B cell (primary cell): ENCODE data around the gene ELMO1. TPM values are rescaled to one million over a fixed set of nuclear protein-coding genes. Genes with fewer than 3 reads are reported as not detected.

ENCODE experiments used
- ATAC-seq: fragments of 200-7000 bp; cut with Tn5 transposase; one replicate; pipeline ENCODE4 v1.10.0; 2021; ENCODE audit warnings: low read depth, mild to moderate bottlenecking, moderate number of reproducible peaks, moderate library complexity
- CTCF ChIA-PET: fragments of 350-600 bp; sonication (Branson Sonifier 250); formaldehyde crosslinking; loops from one replicate; lab custom pipeline; 2021; ENCODE audit warnings: antibody characterized with exemption, inconsistent platforms; lab: Charles Lee
- POLR2A ChIA-PET: fragments of 350-600 bp; sonication (Branson Sonifier 250); formaldehyde crosslinking; loops from one replicate; lab custom pipeline; 2021; ENCODE audit warnings: antibody characterized with exemption; lab: Charles Lee
- DNase-seq: peaks from one replicate; pipeline ENCODE4 v3.0.0; 2013
- H2AFZ ChIP-seq: 2 replicates; pipeline ENCODE4 v1.6.1; 2012; ENCODE audit warnings: mild to moderate bottlenecking, low read depth, low read length; ENCODE audit not compliant: insufficient read depth, poor library complexity, severe bottlenecking
- H3K27ac ChIP-seq, 2 donors: 1 replicate in 1 of 2; 2 replicates in 1 of 2; pipeline ENCODE4 v1.5.1; 2012 to 2013; ENCODE audit warnings: low read length in 2 of 2, mild to moderate bottlenecking in 2 of 2, moderate library complexity in 1 of 2
- H3K27me3 ChIP-seq, 4 experiments: fragments of 200-600 bp in 1 of 4; sonication (generic) in 1 of 4; replicated peaks in 1 of 4; 1 replicate in 2 of 4; 2 replicates in 2 of 4; pipeline versions ENCODE4 v1.6.1 to v1.7.0; 2013 to 2016; ENCODE audit warnings: low read length in 3 of 4, mild to moderate bottlenecking in 2 of 4, mixed read lengths in 1 of 4, moderate library complexity in 1 of 4; ENCODE audit not compliant: insufficient read depth in 4 of 4, control insufficient read depth in 3 of 4; ENCODE audit errors: control extremely low read depth in 1 of 4
- H3K36me3 ChIP-seq, 2 experiments: replicated peaks in 1 of 2; 1 replicate in 1 of 2; 2 replicates in 1 of 2; pipeline versions ENCODE4 v1.6.1 to v1.7.1; 2013; ENCODE audit warnings: low read length in 1 of 2; ENCODE audit not compliant: insufficient read depth in 2 of 2, control insufficient read depth in 1 of 2; ENCODE audit errors: control extremely low read depth in 1 of 2, extremely low read depth in 1 of 2
- H3K4me1 ChIP-seq, 2 donors: fragments of 200-600 bp in 1 of 2; sonication (generic) in 1 of 2; 1 replicate in 1 of 2; 2 replicates in 1 of 2; pipeline versions ENCODE4 v1.5.1 to v1.6.1; 2013 to 2017; ENCODE audit warnings: low read length in 2 of 2; ENCODE audit not compliant: control insufficient read depth in 2 of 2, insufficient read depth in 2 of 2
- H3K4me2 ChIP-seq: replicated peaks from 2 replicates; pipeline ENCODE3; 2012; ENCODE audit warnings: mild to moderate bottlenecking, low read depth, low read length; ENCODE audit not compliant: poor library complexity, severe bottlenecking
- H3K4me3 ChIP-seq, 5 experiments: fragments of 200-600 bp in 1 of 5; sonication (generic) in 1 of 5; 1 replicate in 3 of 5; 2 replicates in 2 of 5; pipeline versions ENCODE4 v1.5.1 to v1.7.0; 2011 to 2016; ENCODE audit warnings: low read length in 4 of 5, mild to moderate bottlenecking in 4 of 5, low read depth in 2 of 5, control low read depth in 1 of 5, moderate library complexity in 1 of 5; ENCODE audit not compliant: insufficient read depth in 1 of 5; ENCODE audit errors: control extremely low read depth in 1 of 5, extremely low read depth in 1 of 5
- H3K79me2 ChIP-seq: fragments of 200-600 bp; sonication (generic); one replicate; pipeline ENCODE4 v1.6.0; 2016; ENCODE audit warnings: low read length; ENCODE audit not compliant: control insufficient read depth, insufficient read depth
- H3K9ac ChIP-seq: fragments of 200-600 bp; sonication (generic); 2 replicates; pipeline ENCODE4 v1.6.1; 2017; ENCODE audit warnings: mild to moderate bottlenecking, low read length, moderate library complexity
- H3K9me3 ChIP-seq, 3 donors: one replicate each; pipeline versions ENCODE4 v1.6.1 to v1.7.1; 2013; ENCODE audit warnings: low read length in 2 of 3; ENCODE audit not compliant: control insufficient read depth in 2 of 3, insufficient read depth in 1 of 3; ENCODE audit errors: control extremely low read depth in 1 of 3
- H4K20me1 ChIP-seq: 2 replicates; pipeline ENCODE4 v1.6.0; 2012; ENCODE audit warnings: mild to moderate bottlenecking, low read length; ENCODE audit not compliant: insufficient read depth, control insufficient read depth, poor library complexity, severe bottlenecking
- H3K27ac Mint-ChIP-seq: one replicate; pipeline ENCODE4 v1.8.0; 2021; ENCODE audit warnings: mixed read lengths
- H3K27me3 Mint-ChIP-seq: one replicate; pipeline ENCODE4 v1.8.0; 2021; ENCODE audit warnings: mixed read lengths
- H3K4me1 Mint-ChIP-seq: one replicate; pipeline ENCODE4 v1.8.0; 2021; ENCODE audit warnings: mixed read lengths
- H3K4me3 Mint-ChIP-seq: one replicate; pipeline ENCODE4 v1.8.0; 2021; ENCODE audit warnings: mixed read lengths
- H3K9me3 Mint-ChIP-seq: one replicate; pipeline ENCODE4 v1.8.0; 2022; ENCODE audit warnings: mixed read lengths; ENCODE audit not compliant: insufficient read depth
- CTCF ChIP-seq: fragments of 200-600 bp; IDR thresholded peaks from one replicate; pipeline ENCODE4 v1.8.0; 2022; ENCODE audit warnings: antibody characterized with exemption, mild to moderate bottlenecking
- EZH2 ChIP-seq: IDR thresholded peaks from 2 replicates; pipeline ENCODE4 v1.6.1; 2012; ENCODE audit warnings: borderline replicate concordance, low read depth, mild to moderate bottlenecking, moderate library complexity, low read length; ENCODE audit not compliant: insufficient read depth, poor library complexity, severe bottlenecking
- WGBS: methylation state at CpG from one replicate; pipeline ENCODE4 v1.1.5; 2013; ENCODE audit warnings: missing lambda C conversion rate; ENCODE audit not compliant: insufficient coverage; 5-methylcytosine and 5-hydroxymethylcytosine counted together
- intact Hi-C: fragments of 100-400 bp; cut with micrococcal nuclease; formaldehyde crosslinking; loops from one replicate; pipeline ENCODE4 v1.10.0; 2022
- polyA plus RNA-seq: library from polyadenylated mRNA; depleted of rRNA; stranded (reverse); fragments of >200 nt; gene quantifications from 2 replicates; pipeline ENCODE4 v1.2.3, GENCODE V29; 2012
- total RNA-seq, 2 donors: library from RNA; stranded (reverse); fragments of 120-200 nt in 1 of 2; gene quantifications; 1 replicate in 1 of 2; 2 replicates in 1 of 2; pipeline versions ENCODE4 v1.2.3 to v1.2.4, GENCODE V29; 2013 to 2022

Gene ELMO1
- total and polyA plus RNA-seq, 2 donors (not counting 1 experiment from before 2014, with no cell fraction given), result 44.7 to 177 TPM

DNA sequence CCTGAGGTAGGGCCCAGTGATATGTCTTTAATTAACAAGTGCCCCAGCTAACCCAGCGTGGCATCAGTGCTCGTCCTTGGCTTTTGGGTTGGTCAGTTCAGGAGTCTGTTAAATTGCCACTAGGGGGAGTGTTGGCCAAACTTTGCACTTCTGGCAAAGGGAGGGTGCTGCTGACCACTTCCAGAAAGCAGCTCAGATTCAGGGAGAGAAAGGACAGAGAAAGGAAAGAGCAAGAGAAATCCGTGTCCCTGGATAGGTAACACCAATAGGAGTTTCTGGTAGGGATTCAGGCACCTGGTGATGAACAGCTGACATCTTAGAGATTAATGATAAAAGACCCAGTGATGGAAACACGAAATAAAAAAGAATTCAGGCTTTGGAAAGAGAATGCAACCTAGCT, 481.3 kb downstream of the ELMO1 start:
- no peak overlapping the region for H3K4me2 ChIP-seq

GRCh38 chr7:36966636-36967035, 482.0 kb downstream of the ELMO1 start:
- TF ChIP-seq CTCF (no peak), EZH2 (no peak)
- CTCF ChIA-PET, result interaction anchor here (0.7 to 1.5 kb wide), 4 partner anchors 11 to 215 kb away, joined by 3 to 4 read pairs (median 3); no protein-coding TSS in a partner anchor
- intact Hi-C loops, result no loop called here

More for the DNA sequence above, 481.3 kb downstream of the ELMO1 start:
- intact Hi-C loops, result no loop called here
- Mint-ChIP-seq H3K27me3 (no peaks in the 10 kb centered on the region), H3K4me1 (peaks cover 26% of the 10 kb centered on the region), H3K9me3 (peaks cover 2% of the 10 kb centered on the region), H3K4me3 (no peak overlapping the region), H3K27ac (no peak overlapping the region)
- TF ChIP-seq CTCF, result peak; percentile 21
- no peak for TF ChIP-seq EZH2
- H3K9me3 ChIP-seq, result no peaks in the 10 kb centered on the region
- H3K27me3 ChIP-seq, result no peaks in the 10 kb centered on the region
- no peak overlapping the region for H3K9ac ChIP-seq
- H3K79me2 ChIP-seq, result peaks cover 11% of the 10 kb centered on the region
- H2AFZ ChIP-seq, result no peak overlapping the region
- H3K36me3 ChIP-seq, result peaks cover 0 to 3% of the 10 kb centered on the region in 2 experiments
- WGBS, result 77% methylated on average over 3 of the region's 4 CpGs
- peaks cover 3 to 12% of the 10 kb centered on the region in 2 donors for H3K4me1 ChIP-seq
- H3K27ac ChIP-seq, result no peak overlapping the region
- ChIA-PET POLR2A (no interaction called here), CTCF (interaction anchor here (0.7 to 1.5 kb wide), 4 partner anchors 12 to 215 kb away, joined by 3 to 4 read pairs (median 3); no protein-coding TSS in a partner anchor)
- no peak overlapping the region for H3K4me3 ChIP-seq
- DNase-seq (no peak), ATAC-seq (no peak)
- H4K20me1 ChIP-seq, result peaks cover 26% of the 10 kb centered on the region

More at GRCh38 chr7:36966636-36967035, 482.0 kb downstream of the ELMO1 start:
- no peak overlapping the region for H3K4me2 ChIP-seq
- peaks cover 19% of the 10 kb centered on the region for H4K20me1 ChIP-seq
- H3K79me2 ChIP-seq, result peaks cover 11% of the 10 kb centered on the region
- Mint-ChIP-seq H3K27ac (no peak overlapping the region), H3K9me3 (peaks cover 2% of the 10 kb centered on the region), H3K4me3 (no peak overlapping the region), H3K27me3 (no peaks in the 10 kb centered on the region), H3K4me1 (peaks cover 25% of the 10 kb centered on the region)
- H3K36me3 ChIP-seq, result peaks cover 0 to 3% of the 10 kb centered on the region in 2 experiments
- ATAC-seq (no peak), DNase-seq (no peak)
- POLR2A ChIA-PET, result no interaction called here
- H3K27ac ChIP-seq, result no peak overlapping the region
- WGBS, result 93% methylated on average over 3 of the region's 3 CpGs
- peaks cover 3 to 12% of the 10 kb centered on the region in 2 donors for H3K4me1 ChIP-seq
- H3K27me3 ChIP-seq, result no peaks in the 10 kb centered on the region
- H2AFZ ChIP-seq, result no peak overlapping the region
- H3K9ac ChIP-seq, result no peak overlapping the region
- H3K4me3 ChIP-seq, result no peak overlapping the region
- H3K9me3 ChIP-seq, result no peaks in the 10 kb centered on the region
